ENCODE measurements around the gene GBA3.

GBA3 gene

GRCh38 chr4:22692736-22693135, at the start of gene GBA3:
Gene GBA3 (plus strand): TSS chr4:22692937.
- H3K9me2 ChIP-seq (replicated peaks; ENCODE audit: insufficient read depth, low read length) = no peaks in the 10 kb centered on the region
- H3K9ac ChIP-seq (ENCODE audit: low read length) = no peak within 1 kb of the TSS
- no peaks in the 10 kb centered on the region for H3K79me2 ChIP-seq (ENCODE audit: insufficient read depth, low read length)
- no peaks in the 10 kb centered on the region for H3K27me3 ChIP-seq (ENCODE audit: low read length)
- H3F3A ChIP-seq (ENCODE audit: insufficient read depth) = no peaks in the 10 kb centered on the region
- TF ChIP-seq EZH2phosphoT487 (conservative IDR thresholded peaks at IDR 0.05; ENCODE audit: low read length) = no peak
- H3K27ac ChIP-seq (ENCODE audit: low read depth, low read length) = no peak within 1 kb of the TSS
- H3K4me2 ChIP-seq (ENCODE audit: low read depth, low read length, poor library complexity, severe bottlenecking) = no peak within 1 kb of the TSS
- H3K36me3 ChIP-seq (ENCODE audit: low read length) = no peaks in the 10 kb centered on the region
- no peaks in the 10 kb centered on the region for H3K9me3 ChIP-seq (ENCODE audit: insufficient read depth, low read length)
- H3K4me3 ChIP-seq (ENCODE audit: insufficient read depth, low read length, poor library complexity, severe bottlenecking) = no peak within 1 kb of the TSS
- no peaks in the 10 kb centered on the region for H4K20me1 ChIP-seq (ENCODE audit: low read depth, low read length)
- no peak within 1 kb of the TSS for H2AFZ ChIP-seq (ENCODE audit: low read depth, low read length, severe bottlenecking)

DNA sequence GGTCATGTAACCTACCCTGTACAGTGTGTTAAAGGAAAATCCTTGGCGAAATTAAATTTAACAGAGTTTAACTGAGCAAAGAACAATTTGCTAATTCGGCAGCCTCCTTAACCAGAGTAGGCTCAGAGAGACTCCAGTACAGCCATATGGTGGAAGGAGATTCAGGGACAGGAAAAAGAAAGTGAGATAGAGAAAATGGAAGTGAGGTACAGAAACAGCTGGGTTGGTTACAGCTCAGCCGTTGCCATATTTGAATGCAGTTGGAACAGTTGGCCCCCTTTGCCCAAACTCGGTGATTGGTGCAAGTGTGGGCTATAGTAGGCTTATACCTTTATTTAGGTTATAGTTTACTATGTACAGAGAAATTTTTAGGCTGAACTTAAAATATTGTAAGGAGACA, 48.8 kb upstream of the GBA3 start:
- H2AFZ ChIP-seq (ENCODE audit: low read depth, low read length, severe bottlenecking) = no peak overlapping the region

DNA sequence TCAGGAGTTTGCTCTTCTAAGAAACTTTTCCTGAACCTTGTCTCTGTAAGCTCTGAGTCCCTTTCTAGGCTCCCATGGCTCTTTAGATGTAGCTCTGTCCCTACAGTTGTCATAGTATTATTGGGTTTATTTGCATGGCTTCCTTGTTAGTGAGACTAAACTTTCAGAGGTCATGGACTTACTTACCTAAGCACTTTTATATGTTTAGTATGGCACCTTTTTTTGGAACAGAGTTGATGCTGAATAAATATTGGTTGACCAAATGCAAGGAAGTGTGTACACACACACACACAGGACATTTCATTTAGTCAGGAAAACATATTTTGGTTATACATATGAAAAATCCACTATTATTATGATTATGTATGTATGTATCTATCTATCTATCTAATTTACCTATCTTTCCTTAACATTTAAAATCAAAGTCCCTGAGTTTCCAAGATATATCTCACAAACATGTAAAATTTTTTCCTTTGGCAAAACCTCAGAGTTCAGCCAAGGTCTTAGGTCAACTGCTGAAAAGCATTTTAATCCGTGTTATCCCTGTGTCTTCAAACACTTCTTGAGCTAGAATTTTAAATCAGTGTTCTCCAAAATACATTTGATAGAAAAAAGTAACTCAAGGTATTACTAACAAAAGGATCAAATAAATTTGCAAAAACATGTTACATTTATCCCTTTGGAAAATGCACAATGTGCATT, 47.1 kb upstream of the GBA3 start:
- TF ChIP-seq, protein P1, sequence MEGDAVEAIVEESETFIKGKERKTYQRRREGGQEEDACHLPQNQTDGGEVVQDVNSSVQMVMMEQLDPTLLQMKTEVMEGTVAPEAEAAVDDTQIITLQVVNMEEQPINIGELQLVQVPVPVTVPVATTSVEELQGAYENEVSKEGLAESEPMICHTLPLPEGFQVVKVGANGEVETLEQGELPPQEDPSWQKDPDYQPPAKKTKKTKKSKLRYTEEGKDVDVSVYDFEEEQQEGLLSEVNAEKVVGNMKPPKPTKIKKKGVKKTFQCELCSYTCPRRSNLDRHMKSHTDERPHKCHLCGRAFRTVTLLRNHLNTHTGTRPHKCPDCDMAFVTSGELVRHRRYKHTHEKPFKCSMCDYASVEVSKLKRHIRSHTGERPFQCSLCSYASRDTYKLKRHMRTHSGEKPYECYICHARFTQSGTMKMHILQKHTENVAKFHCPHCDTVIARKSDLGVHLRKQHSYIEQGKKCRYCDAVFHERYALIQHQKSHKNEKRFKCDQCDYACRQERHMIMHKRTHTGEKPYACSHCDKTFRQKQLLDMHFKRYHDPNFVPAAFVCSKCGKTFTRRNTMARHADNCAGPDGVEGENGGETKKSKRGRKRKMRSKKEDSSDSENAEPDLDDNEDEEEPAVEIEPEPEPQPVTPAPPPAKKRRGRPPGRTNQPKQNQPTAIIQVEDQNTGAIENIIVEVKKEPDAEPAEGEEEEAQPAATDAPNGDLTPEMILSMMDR (IDR thresholded peaks at IDR 0.05; ENCODE audit: insufficient read depth, low read length, poor library complexity, severe bottlenecking) = no peak
- no peak for TF ChIP-seq EZH2phosphoT487 (conservative IDR thresholded peaks at IDR 0.05; ENCODE audit: low read length)
- Histone ChIP-seq H3K4me2 (ENCODE audit: low read depth, low read length, poor library complexity, severe bottlenecking) (no peak overlapping the region), H3K9ac (ENCODE audit: low read length) (no peak overlapping the region)

More for the DNA sequence above, 48.8 kb upstream of the GBA3 start:
- Histone ChIP-seq H3K27me3 (ENCODE audit: low read length) (no peaks in the 10 kb centered on the region), H3K79me2 (ENCODE audit: insufficient read depth, low read length) (no peaks in the 10 kb centered on the region), H4K20me1 (ENCODE audit: low read depth, low read length) (no peaks in the 10 kb centered on the region), H3K4me3 (ENCODE audit: insufficient read depth, low read length, poor library complexity, severe bottlenecking) (no peak overlapping the region), H3K36me3 (ENCODE audit: low read length) (no peaks in the 10 kb centered on the region), H3F3A (ENCODE audit: insufficient read depth) (no peaks in the 10 kb centered on the region), H3K9me2 (replicated peaks; ENCODE audit: insufficient read depth, low read length) (no peaks in the 10 kb centered on the region), H3K4me2 (ENCODE audit: low read depth, low read length, poor library complexity, severe bottlenecking) (no peak overlapping the region), H3K9me3 (ENCODE audit: insufficient read depth, low read length) (no peaks in the 10 kb centered on the region), H3K9ac (ENCODE audit: low read length) (no peak overlapping the region), H3K27ac (ENCODE audit: low read depth, low read length) (no peak overlapping the region)
- no peak for TF ChIP-seq EZH2phosphoT487 (conservative IDR thresholded peaks at IDR 0.05; ENCODE audit: low read length)
- TF ChIP-seq, protein P1 (IDR thresholded peaks at IDR 0.05; ENCODE audit: insufficient read depth, low read length, poor library complexity, severe bottlenecking) = no peak

GRCh38 chr4:22648996-22649395, 43.7 kb upstream of the GBA3 start:
- Histone ChIP-seq H3K9me3 (ENCODE audit: insufficient read depth, low read length) (no peaks in the 10 kb centered on the region; the same call in 1 of the 2 replicates), H2AFZ (ENCODE audit: low read depth, low read length, severe bottlenecking) (no peak overlapping the region), H3K9me2 (replicated peaks; ENCODE audit: insufficient read depth, low read length) (no peaks in the 10 kb centered on the region), H3K27me3 (ENCODE audit: low read length) (no peaks in the 10 kb centered on the region), H4K20me1 (ENCODE audit: low read depth, low read length) (no peaks in the 10 kb centered on the region), H3K9ac (ENCODE audit: low read length) (no peak overlapping the region), H3K79me2 (ENCODE audit: insufficient read depth, low read length) (no peaks in the 10 kb centered on the region), H3K4me2 (ENCODE audit: low read depth, low read length, poor library complexity, severe bottlenecking) (no peak overlapping the region), H3K36me3 (ENCODE audit: low read length) (no peaks in the 10 kb centered on the region), H3K27ac (ENCODE audit: low read depth, low read length) (no peak overlapping the region), H3K4me3 (ENCODE audit: insufficient read depth, low read length, poor library complexity, severe bottlenecking) (no peak overlapping the region), H3F3A (ENCODE audit: insufficient read depth) (no peaks in the 10 kb centered on the region)
- no peak for TF ChIP-seq EZH2phosphoT487 (conservative IDR thresholded peaks at IDR 0.05; ENCODE audit: low read length)
- TF ChIP-seq, protein P1 (IDR thresholded peaks at IDR 0.05; ENCODE audit: insufficient read depth, low read length, poor library complexity, severe bottlenecking) = no peak

More for the DNA sequence above, 47.1 kb upstream of the GBA3 start:
- Histone ChIP-seq H4K20me1 (ENCODE audit: low read depth, low read length) (no peaks in the 10 kb centered on the region), H3K36me3 (ENCODE audit: low read length) (no peaks in the 10 kb centered on the region), H3K9me3 (ENCODE audit: insufficient read depth, low read length) (no peaks in the 10 kb centered on the region), H3K79me2 (ENCODE audit: insufficient read depth, low read length) (no peaks in the 10 kb centered on the region), H2AFZ (ENCODE audit: low read depth, low read length, severe bottlenecking) (no peak overlapping the region), H3K4me3 (ENCODE audit: insufficient read depth, low read length, poor library complexity, severe bottlenecking) (no peak overlapping the region), H3K9me2 (replicated peaks; ENCODE audit: insufficient read depth, low read length) (no peaks in the 10 kb centered on the region), H3K27me3 (ENCODE audit: low read length) (no peaks in the 10 kb centered on the region), H3K27ac (ENCODE audit: low read depth, low read length) (no peak overlapping the region), H3F3A (ENCODE audit: insufficient read depth) (no peaks in the 10 kb centered on the region)
